ENCODE results near the gene EBLN2.
A peak's percentile ranks its signal among the peaks of the same experiment; 100 is the strongest.
"Not testable (repeated sequence)": the region's sequence is repeated elsewhere in the genome, so short reads cannot be mapped to it uniquely, and the experiment has no call there.

The EBLN2 gene

GRCh38 chr3:73060302-73060723 lies 1.1 kb upstream of the EBLN2 start:
- no peak for DNase-seq (ENCODE audit: low spot score)

- not testable (repeated sequence) for DNase-seq (ENCODE audit: low spot score)
Observed at GRCh38 chr3:73066243-73066642, 4.8 kb downstream of the EBLN2 start.

GRCh38 chr3:73068419-73068818 lies 7.0 kb downstream of the EBLN2 start:
- DNase-seq (ENCODE audit: low spot score) = no peak

- DNase-seq (ENCODE audit: low spot score) = no peak
Observed at GRCh38 chr3:73069187-73069586, 7.7 kb downstream of the EBLN2 start.

GRCh38 chr3:73069775-73070444 lies 8.5 kb downstream of the EBLN2 start:
- no peak for DNase-seq (ENCODE audit: low spot score)

- no peak for DNase-seq (ENCODE audit: low spot score)
Observed at GRCh38 chr3:73070675-73071575, 9.5 kb downstream of the EBLN2 start.

- DNase-seq (ENCODE audit: low spot score) = no peak
Observed at GRCh38 chr3:73071952-73072351, 10.5 kb downstream of the EBLN2 start.

- no peak for DNase-seq (ENCODE audit: low spot score)
Observed at GRCh38 chr3:73072634-73073033, 11.2 kb downstream of the EBLN2 start.

GRCh38 chr3:73073091-73073707 lies 11.7 kb downstream of the EBLN2 start:
- DNase-seq (ENCODE audit: low spot score) = no peak

GRCh38 chr3:73074781-73075180 lies 13.3 kb downstream of the EBLN2 start:
- no peak for DNase-seq (ENCODE audit: low spot score)

- no peak for DNase-seq (ENCODE audit: low spot score)
Observed at GRCh38 chr3:73080216-73080966, 18.9 kb downstream of the EBLN2 start.

- DNase-seq (ENCODE audit: low spot score) = no peak
Observed at GRCh38 chr3:73081140-73081539, 19.7 kb downstream of the EBLN2 start.

GRCh38 chr3:73084170-73084569 lies 22.7 kb downstream of the EBLN2 start:
- DNase-seq (ENCODE audit: low spot score) = no peak

GRCh38 chr3:73086071-73086494 lies 24.6 kb downstream of the EBLN2 start:
- DNase-seq (ENCODE audit: low spot score) = peak; percentile 42

GRCh38 chr3:73094129-73094528 lies 32.7 kb downstream of the EBLN2 start:
- DNase-seq (ENCODE audit: low spot score) = no peak

GRCh38 chr3:73094951-73095350 lies 33.5 kb downstream of the EBLN2 start:
- no peak for DNase-seq (ENCODE audit: low spot score)

- no peak for DNase-seq (ENCODE audit: low spot score)
Observed at GRCh38 chr3:73096169-73096568, 34.7 kb downstream of the EBLN2 start.

GRCh38 chr3:73098026-73098425 lies 36.6 kb downstream of the EBLN2 start:
- no peak for DNase-seq (ENCODE audit: low spot score)

- DNase-seq (ENCODE audit: low spot score) = no peak
Observed at GRCh38 chr3:73098873-73099272, 37.4 kb downstream of the EBLN2 start.

- peak; percentile 63 for DNase-seq (ENCODE audit: low spot score)
Observed at GRCh38 chr3:73100741-73101559, 39.5 kb downstream of the EBLN2 start.

GRCh38 chr3:73101881-73102280 lies 40.4 kb downstream of the EBLN2 start:
- no peak for DNase-seq (ENCODE audit: low spot score)

All from kidney capillary endothelial cell (primary cell).